NCI-H1105 treated with DMSO at 0.1 percent for 48 hours (cell line): ENCODE results near the gene AKT1S1.

Experiments
- DNase-seq: peaks from one replicate; lab custom pipeline; 2025; lab: John Stamatoyannopoulos, UW

Gene AKT1S1

GRCh38 chr19:49866933-49867782 is 10.0 kb downstream of the AKT1S1 start, which contains the start of gene PNKP:
PNKP (minus strand) TSS chr19:49867576; CDS start chr19:49867204, 372 bp downstream.
- peak; percentile 90 for DNase-seq

DNA sequence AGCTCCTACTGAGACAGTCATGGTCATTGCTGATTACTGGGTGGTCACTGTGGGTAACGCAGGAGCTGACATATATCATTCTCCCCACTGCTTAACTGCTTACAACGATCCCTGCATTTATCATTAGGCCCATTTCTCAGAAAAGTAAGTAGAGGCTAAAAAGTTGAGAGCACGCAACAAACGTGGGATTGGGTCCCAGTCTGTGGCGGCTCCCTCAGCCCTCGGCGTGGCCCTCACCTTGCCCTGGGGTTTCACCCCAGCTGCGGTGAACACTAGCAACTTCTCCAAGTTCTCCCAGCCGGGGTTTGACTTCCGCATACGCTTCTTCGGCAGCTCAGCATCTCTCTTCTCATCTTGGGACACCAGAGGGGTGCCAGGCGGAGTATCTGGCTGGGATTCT is 12.3 kb downstream of the AKT1S1 start:
- DNase-seq = no peak

- no peak for DNase-seq
Measured at GRCh38 chr19:49863935-49864320, 13.2 kb downstream of the AKT1S1 start.

DNA sequence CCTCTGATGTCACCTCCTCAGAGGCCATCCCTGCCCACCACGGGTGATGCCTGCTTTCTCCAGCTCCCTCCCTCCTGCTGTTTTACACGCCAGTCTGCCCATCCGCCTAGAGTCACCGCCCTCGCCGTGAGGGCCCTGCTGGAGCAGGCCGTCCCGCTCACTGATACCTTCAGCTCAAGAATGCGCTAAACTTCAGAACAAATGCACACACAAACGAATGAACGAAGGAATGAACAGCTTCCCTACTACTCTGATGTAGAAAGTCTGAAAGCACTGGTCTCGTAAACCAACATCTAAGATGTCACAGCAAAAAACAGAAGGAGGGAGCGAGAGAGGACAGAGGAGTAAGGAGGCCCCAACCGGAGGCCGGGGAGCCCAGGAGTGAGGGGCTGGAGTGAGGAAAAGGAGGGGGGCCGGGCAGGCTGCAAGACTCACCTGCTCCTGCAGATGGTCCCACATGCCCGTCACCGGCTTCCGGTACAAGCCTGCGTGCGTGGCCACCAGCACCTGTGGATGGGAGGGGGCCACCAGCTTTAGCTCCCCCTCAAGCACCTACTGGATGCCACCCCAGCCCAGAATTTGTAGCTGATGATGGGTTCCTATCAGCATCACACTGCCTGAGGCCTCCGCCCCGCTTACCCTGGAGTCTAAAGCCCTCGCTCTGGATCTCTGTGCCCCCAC is 13.8 kb downstream of the AKT1S1 start:
- no peak for DNase-seq

DNA sequence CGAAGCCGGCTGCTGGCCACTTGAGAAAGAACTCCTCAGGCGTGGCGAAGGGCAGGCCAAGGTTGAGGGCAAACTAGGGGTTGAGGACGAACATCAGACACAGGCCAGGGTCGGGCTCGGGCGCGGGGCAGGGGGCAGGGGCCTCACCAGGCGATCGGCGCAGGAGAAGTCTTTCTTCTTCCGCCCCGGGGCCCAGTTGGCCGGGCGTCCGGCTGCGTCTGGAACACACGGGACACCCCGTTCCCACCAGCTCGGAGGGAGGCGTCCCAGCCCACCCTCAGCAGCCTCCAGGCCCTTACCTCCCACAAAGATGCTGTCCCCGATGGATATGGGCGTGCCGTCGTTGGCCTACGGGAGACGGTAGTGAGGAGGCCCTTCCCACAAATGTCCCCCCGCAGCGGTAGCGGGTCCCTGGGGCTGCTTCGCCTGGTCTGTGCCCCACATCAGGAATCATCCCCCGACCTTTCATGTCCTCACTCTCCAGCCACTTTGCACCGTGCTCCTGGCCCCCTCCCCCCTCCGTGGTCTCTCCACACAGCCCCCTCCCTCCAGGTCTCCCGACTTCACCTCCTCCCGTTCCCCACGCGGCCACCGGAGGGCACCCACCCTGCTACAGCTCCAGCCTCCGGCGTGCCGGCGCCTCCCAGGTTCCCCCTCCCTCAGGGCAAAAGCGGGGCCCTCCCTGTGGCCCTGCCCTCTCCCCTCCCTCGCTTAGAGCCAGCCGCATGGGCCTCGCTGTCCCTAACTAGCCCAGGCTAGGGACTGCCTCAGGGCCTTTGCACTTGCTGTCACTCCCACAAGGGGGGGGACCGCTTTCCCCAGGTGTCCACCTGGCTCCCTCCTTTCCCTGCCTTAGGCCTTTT is 14.5 kb downstream of the AKT1S1 start:
- DNase-seq = no peak

DNA sequence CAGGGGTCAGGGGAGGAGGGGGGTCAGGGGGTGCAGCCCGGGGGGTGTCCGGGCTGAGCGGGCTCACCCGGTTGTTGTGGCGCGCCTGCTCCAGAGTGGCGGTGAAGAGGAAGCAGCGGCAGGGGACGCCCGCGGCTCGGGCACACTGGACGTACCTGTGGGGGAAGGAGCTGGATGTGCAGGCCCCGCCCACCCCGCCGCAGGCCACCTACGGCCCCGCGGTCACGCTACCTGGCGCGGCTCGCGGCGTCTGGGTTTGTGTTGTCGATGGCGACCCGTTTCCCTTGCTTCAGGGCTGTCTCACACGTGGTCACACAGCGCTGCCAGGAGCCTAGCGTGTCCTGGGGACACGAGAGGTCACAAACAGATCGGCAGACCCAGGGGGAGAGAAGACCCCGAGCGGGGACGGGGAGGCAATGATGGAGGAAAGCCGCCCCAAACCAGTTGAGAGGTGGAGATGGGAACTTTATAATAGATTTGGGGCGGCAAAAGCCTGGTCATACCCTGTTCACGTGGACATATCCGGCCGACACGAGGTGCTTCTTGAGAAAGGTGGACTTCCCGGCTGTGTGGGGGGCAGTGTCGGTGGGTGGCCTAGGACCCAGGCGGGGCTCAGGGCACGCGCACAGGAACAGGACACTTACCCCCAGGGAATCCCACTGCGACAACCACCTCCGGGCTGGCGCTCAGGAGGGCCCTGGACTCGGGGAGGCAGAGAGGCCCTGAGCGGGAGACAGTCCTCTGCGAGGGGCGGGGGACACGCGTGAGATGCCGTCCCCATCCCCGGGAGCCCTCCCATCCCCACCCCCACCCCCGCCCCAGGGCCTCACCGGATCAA is 15.4 kb downstream of the AKT1S1 start:
- DNase-seq = no peak

DNA sequence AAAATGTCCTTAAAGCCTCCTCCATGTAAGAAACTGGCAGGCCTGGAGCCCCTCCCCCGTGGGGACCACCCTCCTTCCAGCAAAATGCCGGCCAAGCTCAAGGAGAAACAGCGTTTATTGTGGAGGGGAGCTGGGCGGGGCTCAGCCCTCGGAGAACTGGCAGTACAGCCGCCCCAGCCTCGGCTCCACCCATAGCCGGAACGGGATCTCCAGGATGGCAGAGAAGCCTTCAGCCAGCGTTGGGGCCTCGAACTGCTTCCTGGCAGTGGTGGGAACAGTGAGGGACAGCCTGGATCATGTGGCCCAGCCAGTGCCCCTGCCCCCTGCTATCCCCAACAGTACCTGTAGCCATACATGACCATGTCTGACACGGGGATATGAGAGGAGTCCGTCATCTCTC is 16.0 kb downstream of the AKT1S1 start:
- DNase-seq = no peak

GRCh38 chr19:49860336-49861102 is 16.6 kb downstream of the AKT1S1 start:
- DNase-seq = no peak

DNA sequence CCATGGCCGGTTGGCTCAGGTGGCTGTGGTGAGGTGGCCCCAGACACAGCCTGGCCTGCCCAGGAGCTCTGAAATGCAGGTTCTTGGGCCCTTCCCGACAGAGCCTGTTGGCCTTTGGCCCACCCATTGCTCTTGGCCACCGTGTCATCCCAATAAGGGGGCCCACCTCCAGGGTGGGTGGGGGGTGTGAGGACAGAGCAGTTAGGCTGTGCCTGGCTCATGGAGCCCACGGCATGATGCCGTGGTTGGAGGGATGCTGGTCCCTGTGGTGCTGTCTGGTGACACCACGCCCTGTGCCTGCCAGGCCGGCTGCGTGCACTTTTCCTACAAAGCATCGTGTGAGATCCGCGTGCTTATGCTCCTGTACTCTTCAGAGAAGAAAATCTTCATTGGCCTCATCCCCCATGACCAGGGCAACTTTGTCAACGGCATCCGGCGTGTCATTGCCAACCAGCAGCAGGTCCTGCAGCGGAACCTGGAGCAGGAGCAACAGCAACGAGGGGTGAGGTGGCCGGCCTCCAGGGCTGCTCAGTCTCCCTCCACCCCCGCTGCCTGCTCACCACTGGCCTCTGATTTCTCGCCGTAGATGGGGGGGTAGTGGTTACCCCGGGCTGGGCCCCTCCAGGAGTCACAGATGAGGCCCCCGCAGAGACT is 17.3 kb downstream of the AKT1S1 start:
- DNase-seq = no peak

- DNase-seq = no peak
Measured at GRCh38 chr19:49858088-49858985, 18.8 kb downstream of the AKT1S1 start.

GRCh38 chr19:49857838-49858087 is 19.4 kb downstream of the AKT1S1 start:
- no peak for DNase-seq

GRCh38 chr19:49857061-49857837 is 19.9 kb downstream of the AKT1S1 start:
- DNase-seq = no peak

GRCh38 chr19:49856574-49857021 is 20.6 kb downstream of the AKT1S1 start:
- no peak for DNase-seq

- DNase-seq = no peak
Measured at GRCh38 chr19:49855676-49856573, 21.2 kb downstream of the AKT1S1 start.

GRCh38 chr19:49855277-49855675 is 21.9 kb downstream of the AKT1S1 start:
- DNase-seq = no peak

DNA sequence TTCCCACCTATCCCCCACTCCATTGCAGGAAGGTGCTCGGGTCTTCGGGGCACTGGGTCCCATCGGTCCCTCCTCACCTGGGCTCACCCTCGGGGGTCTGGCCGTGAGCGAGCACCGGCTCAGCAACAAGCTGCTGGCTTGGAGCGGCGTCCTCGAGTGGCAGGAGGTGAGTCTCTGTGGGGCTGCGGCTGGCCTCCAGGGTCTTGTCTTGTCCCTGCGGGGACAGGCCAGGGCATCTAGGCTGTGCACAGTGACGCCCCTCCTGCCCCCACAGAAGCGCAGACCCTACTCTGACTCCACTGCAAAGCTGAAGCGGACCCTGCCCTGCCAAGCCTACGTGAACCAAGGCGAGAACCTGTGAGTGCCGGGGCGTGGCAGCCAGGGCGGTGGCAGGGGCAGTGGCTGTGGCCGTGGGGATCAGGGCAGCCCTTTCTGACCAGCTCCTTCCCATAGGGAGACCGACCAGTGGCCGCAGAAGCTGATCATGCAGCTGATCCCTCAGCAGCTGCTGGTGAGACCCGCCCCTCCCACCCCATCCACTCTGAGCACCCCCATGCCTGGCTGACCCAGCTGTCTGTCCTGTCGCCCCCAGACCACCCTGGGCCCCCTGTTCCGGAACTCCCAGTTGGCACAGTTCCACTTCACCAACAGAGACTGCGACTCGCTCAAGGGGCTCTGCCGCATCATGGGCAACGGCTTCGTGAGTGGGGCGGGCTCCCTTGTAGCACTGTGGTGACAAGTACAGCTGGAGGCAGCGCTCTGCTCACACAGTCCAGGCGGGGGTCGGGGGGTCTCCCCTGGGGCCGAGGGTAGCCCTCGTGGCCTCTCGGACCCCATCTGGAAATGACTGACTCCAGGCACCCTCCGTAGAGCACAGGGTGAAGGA is 22.5 kb downstream of the AKT1S1 start:
- no peak for DNase-seq
